Measurements from ENCODE around the gene BRAF. TPM values are rescaled to one million over a fixed set of nuclear protein-coding genes. Genes with fewer than 3 reads are reported as not detected.
"Not testable (repeated sequence)": the region's sequence is repeated elsewhere in the genome, so short reads cannot be mapped to it uniquely, and the experiment has no call there.

The BRAF gene
- total RNA-seq, 1 experiment from 2014 or later: 31.3 TPM

- no peak overlapping the region for H3K27ac Mint-ChIP-seq (ENCODE audit: unreplicated experiment)
- DNase-seq: no peak
- peaks cover 32% of the 10 kb centered on the region for H3K36me3 Mint-ChIP-seq (ENCODE audit: insufficient read depth, unreplicated experiment)
- H3K4me3 Mint-ChIP-seq (ENCODE audit: low read depth, unreplicated experiment): no peak overlapping the region
- no peak for TF ChIP-seq CTCF (IDR thresholded peaks at IDR 0.05; ENCODE audit: unreplicated experiment)
- H3K27me3 Mint-ChIP-seq (ENCODE audit: unreplicated experiment): no peaks in the 10 kb centered on the region
- intact Hi-C loops (cut with micrococcal nuclease; ENCODE audit: unreplicated experiment): loop anchor here (10.0 kb wide), 1 partner anchor 230 kb away; the partner anchor contains the start of gene BRAF
- no TSS peak for BruUV-seq (replicated peaks)
- no peaks in the 10 kb centered on the region for H3K9me3 Mint-ChIP-seq (ENCODE audit: low read depth, unreplicated experiment)
- CTCF ChIA-PET: no interaction called here
- H3K4me1 Mint-ChIP-seq (ENCODE audit: low read depth, unreplicated experiment): peaks cover 20% of the 10 kb centered on the region
These were observed 230.1 kb downstream of the BRAF start for GRCh38 chr7:140694592-140694991.

DNA sequence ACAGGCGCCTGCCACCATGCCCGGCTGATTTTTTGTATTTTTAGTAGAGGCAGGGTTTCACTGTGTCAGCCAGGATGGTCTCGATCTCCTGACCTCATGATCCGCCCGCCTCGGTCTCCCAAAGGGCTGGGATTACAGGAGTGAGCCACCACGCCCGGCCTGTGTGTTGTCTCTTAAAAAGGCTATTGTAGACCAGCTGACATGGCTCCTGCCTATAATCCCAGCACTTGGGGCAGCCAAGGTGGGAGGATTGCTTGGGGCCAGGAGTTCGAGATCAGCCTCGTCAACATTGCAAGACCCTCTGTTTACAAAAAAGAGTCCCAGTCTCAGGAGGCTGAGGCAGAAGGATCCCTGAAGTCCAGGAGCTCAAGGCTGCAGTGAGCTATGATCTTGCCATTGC, 230.9 kb downstream of the BRAF start:
- H3K4me3 Mint-ChIP-seq (ENCODE audit: low read depth, unreplicated experiment); BruUV-seq (replicated peaks); H3K27ac Mint-ChIP-seq (ENCODE audit: unreplicated experiment); CTCF ChIA-PET; H3K9me3 Mint-ChIP-seq (ENCODE audit: low read depth, unreplicated experiment); H3K27me3 Mint-ChIP-seq (ENCODE audit: unreplicated experiment); DNase-seq: not testable (repeated sequence)
- intact Hi-C loops (cut with micrococcal nuclease; ENCODE audit: unreplicated experiment): loop anchor here (10.0 kb wide), 1 partner anchor 231 kb away; the partner anchor contains the start of gene BRAF
- Mint-ChIP-seq H3K4me1 (ENCODE audit: low read depth, unreplicated experiment) (peaks cover 14% of the 10 kb centered on the region), H3K36me3 (ENCODE audit: insufficient read depth, unreplicated experiment) (peaks cover 32% of the 10 kb centered on the region)

- no peaks in the 10 kb centered on the region for H3K4me1 Mint-ChIP-seq (ENCODE audit: low read depth, unreplicated experiment)
- no TSS peak for BruUV-seq (replicated peaks)
- H3K36me3 Mint-ChIP-seq (ENCODE audit: insufficient read depth, unreplicated experiment): peaks cover 10% of the 10 kb centered on the region
- H3K4me3 Mint-ChIP-seq (ENCODE audit: low read depth, unreplicated experiment): no peak overlapping the region
- no peaks in the 10 kb centered on the region for H3K27me3 Mint-ChIP-seq (ENCODE audit: unreplicated experiment)
- H3K9me3 Mint-ChIP-seq (ENCODE audit: low read depth, unreplicated experiment): no peaks in the 10 kb centered on the region
- DNase-seq: no peak
- intact Hi-C loops (cut with micrococcal nuclease; ENCODE audit: unreplicated experiment): loop anchor here (10.0 kb wide), 1 partner anchor 233 kb away; the partner anchor contains the start of gene BRAF
- no peak overlapping the region for H3K27ac Mint-ChIP-seq (ENCODE audit: unreplicated experiment)
- CTCF ChIA-PET: no interaction called here
- TF ChIP-seq CTCF (IDR thresholded peaks at IDR 0.05; ENCODE audit: unreplicated experiment): no peak
These were observed 233.2 kb downstream of the BRAF start for GRCh38 chr7:140691376-140692045.

DNA sequence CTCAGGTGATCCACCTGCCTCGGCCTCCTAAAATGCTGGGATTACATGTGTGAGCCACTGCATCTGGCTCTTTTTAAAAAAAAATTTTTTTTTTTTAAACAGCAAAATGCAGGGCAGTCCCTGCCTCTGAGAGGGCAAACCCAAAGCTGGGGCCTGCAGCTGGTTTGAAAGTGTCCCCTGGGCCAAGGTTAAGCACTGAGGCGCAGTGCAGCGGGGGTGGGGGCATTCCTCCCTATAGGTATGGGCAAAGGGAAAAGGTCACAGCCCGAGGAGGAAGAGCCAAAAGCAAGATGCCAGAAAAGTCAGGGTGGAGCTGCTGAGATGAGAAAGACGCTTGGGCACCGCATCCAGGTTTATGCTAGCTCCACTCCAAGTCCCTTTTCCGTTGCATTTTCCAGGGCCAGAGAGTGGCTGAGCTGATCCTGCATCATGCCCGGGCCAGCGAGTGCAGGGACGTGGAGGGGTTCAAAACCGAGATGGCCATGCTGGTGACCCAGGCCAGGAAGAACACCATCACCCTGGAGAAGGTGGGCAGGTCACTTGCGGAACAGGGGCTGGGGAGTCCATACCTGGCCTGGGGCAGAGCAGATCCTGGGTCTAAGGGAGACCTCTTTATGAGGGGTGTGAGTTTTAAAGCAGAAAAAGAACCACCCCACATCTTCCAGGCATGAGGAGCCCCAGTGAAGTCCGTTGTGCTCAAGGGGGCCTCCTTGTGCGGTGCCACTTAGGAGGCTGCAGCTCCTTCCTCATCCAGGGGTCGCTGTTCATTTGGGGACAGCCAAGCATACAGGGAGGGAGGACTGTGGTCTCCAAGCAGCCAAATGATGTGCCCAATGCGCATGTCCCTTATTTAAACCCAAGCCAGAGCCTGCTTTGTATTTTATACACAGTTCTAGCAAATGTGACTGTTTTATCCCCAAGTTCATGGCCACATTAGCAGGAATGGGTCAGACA, 235.3 kb downstream of the BRAF start:
- no peak for TF ChIP-seq CTCF (IDR thresholded peaks at IDR 0.05; ENCODE audit: unreplicated experiment)
- intact Hi-C loops (cut with micrococcal nuclease; ENCODE audit: unreplicated experiment): loop anchor here (10.0 kb wide), 1 partner anchor 235 kb away; the partner anchor contains the start of gene BRAF
- H3K4me3 Mint-ChIP-seq (ENCODE audit: low read depth, unreplicated experiment): no peak overlapping the region
- H3K27ac Mint-ChIP-seq (ENCODE audit: unreplicated experiment): no peak overlapping the region
- H3K9me3 Mint-ChIP-seq (ENCODE audit: low read depth, unreplicated experiment): no peaks in the 10 kb centered on the region
- no peaks in the 10 kb centered on the region for H3K27me3 Mint-ChIP-seq (ENCODE audit: unreplicated experiment)
- no peaks in the 10 kb centered on the region for H3K36me3 Mint-ChIP-seq (ENCODE audit: insufficient read depth, unreplicated experiment)
- H3K4me1 Mint-ChIP-seq (ENCODE audit: low read depth, unreplicated experiment): no peaks in the 10 kb centered on the region
- no TSS peak for BruUV-seq (replicated peaks)
- DNase-seq: no peak
- CTCF ChIA-PET: no interaction called here
